ENCODE measurements around the gene LAPTM4A. TPM values are rescaled to one million over a fixed set of nuclear protein-coding genes. Genes with fewer than 3 reads are reported as not detected.

LAPTM4A gene
- polyA plus RNA-seq, 1 donor (not counting 4 experiments of a cell fraction or from before 2014, with no cell fraction given), result 509 TPM

DNA sequence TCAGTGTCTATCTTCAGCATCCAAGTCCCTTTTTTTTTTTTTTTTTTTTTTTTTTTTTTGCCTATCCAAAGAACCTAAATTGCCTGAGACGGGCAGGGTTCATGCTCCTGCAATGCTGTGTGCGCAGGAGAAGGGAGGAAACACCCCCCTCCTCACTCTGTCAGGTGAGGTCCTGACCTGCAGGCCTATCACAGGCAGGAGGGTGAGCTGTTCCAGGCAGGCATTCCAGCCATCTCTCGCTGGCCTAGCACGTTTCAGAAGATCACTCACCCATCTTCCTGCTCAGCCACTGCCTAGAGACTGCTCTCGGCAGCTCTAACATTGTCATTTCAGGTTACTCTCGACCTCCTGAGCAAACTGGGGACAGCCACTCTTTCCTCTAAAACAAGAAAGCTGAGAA lies 48.4 kb upstream of the LAPTM4A start:
- H3K4me1 ChIP-seq (ENCODE audit: control insufficient read depth, extremely low read depth, insufficient read depth, low read length), result peaks cover under 1% of the 10 kb centered on the region
- no peak overlapping the region for H3K4me3 ChIP-seq (ENCODE audit: control insufficient read depth in 2 of 3, extremely low read depth in 1 of 3, insufficient read depth in 2 of 3, low read depth in 1 of 3, low read length in 3 of 3)
- H3K27ac ChIP-seq (ENCODE audit: control insufficient read depth, insufficient read depth, low read length), result no peak overlapping the region
- TF ChIP-seq, protein P1, sequence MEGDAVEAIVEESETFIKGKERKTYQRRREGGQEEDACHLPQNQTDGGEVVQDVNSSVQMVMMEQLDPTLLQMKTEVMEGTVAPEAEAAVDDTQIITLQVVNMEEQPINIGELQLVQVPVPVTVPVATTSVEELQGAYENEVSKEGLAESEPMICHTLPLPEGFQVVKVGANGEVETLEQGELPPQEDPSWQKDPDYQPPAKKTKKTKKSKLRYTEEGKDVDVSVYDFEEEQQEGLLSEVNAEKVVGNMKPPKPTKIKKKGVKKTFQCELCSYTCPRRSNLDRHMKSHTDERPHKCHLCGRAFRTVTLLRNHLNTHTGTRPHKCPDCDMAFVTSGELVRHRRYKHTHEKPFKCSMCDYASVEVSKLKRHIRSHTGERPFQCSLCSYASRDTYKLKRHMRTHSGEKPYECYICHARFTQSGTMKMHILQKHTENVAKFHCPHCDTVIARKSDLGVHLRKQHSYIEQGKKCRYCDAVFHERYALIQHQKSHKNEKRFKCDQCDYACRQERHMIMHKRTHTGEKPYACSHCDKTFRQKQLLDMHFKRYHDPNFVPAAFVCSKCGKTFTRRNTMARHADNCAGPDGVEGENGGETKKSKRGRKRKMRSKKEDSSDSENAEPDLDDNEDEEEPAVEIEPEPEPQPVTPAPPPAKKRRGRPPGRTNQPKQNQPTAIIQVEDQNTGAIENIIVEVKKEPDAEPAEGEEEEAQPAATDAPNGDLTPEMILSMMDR (optimal IDR thresholded peaks at IDR 0.05 in 1 of 3, IDR thresholded peaks at IDR 0.05 in 1 of 3, conservative IDR thresholded peaks at IDR 0.05 in 1 of 3; ENCODE audit: extremely low read depth in 1 of 3, insufficient read depth in 2 of 3, low read length in 3 of 3), result no peak
- TF ChIP-seq EZH2 (IDR thresholded peaks at IDR 0.05; ENCODE audit: low read length), result no peak
- dilution Hi-C loops (cut with MboI; ENCODE audit: extremely low pct_ligation_motif_present, low sequenced_read_pairs), result no loop called here
- DNase-seq (ENCODE audit: low read depth, low spot score), result no peak
- no peak overlapping the region for H3K4me2 ChIP-seq (ENCODE audit: control insufficient read depth, extremely low read depth, insufficient read depth, low read depth, low read length)
- H2AFZ ChIP-seq (ENCODE audit: control insufficient read depth, low read length), result no peak overlapping the region
- H3K27me3 ChIP-seq (ENCODE audit: control insufficient read depth, extremely low read depth, insufficient read depth, low read length), result no peaks in the 10 kb centered on the region
- H3K9me1 ChIP-seq (ENCODE audit: control insufficient read depth, extremely low read depth, insufficient read depth, low read length), result no peaks in the 10 kb centered on the region
- no peaks in the 10 kb centered on the region for H3K36me3 ChIP-seq (ENCODE audit: control insufficient read depth in 2 of 2, extremely low read depth in 1 of 2, insufficient read depth in 2 of 2, low read length in 2 of 2)
- H4K20me1 ChIP-seq (ENCODE audit: control insufficient read depth, extremely low read depth, insufficient read depth, low read length), result no peaks in the 10 kb centered on the region
- no peak for FAIRE-seq
- no peak overlapping the region for H3K9ac ChIP-seq (ENCODE audit: control insufficient read depth, extremely low read depth, insufficient read depth, low read length)
- no peaks in the 10 kb centered on the region for H3K79me2 ChIP-seq (ENCODE audit: control insufficient read depth, insufficient read depth, low read length)
- H3K9me3 ChIP-seq (ENCODE audit: control insufficient read depth, low read depth, low read length), result no peaks in the 10 kb centered on the region

DNA sequence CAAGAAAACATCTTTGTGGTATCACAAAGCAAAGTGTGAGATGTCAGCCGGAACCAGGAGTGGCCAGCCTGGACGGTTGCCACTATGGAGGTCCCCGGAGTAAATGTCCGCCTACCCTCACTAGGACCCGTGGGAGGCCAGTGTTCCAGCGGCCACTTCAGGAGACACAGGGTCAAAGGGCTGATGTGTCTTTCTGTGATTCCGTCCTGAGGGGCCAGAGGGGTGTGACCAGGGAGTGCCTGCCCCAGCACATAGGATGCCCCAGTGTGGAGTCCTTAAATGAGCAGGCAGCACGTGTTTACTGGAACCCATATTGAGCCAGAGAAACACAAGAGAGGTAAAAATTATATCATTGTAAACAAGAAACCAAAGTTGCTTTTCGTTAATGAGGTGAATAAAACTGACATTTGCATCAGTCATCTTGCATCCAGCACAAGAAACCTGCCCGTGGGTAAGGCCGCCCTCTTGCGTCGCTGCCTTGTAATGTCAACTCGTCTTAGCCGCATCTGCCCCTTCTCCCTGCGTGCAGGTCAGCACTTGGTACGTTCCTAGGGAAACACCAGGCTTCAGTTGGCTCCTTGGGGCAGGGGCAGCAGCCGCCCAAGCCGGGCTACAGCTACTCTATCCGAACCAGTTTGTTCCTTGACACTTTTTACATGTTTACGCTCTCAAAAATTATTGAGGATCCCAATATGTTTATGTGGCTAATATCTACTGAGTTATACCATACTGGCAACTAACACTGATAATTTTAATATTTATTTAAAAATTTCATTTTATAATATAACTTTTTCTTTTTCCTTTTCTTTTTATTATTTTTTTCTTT lies 46.7 kb upstream of the LAPTM4A start:
- DNase-seq (ENCODE audit: low read depth, low spot score) (peak; percentile 80), FAIRE-seq (peak; percentile 86)
- dilution Hi-C loops (cut with MboI; ENCODE audit: extremely low pct_ligation_motif_present, low sequenced_read_pairs), result no loop called here
- no peaks in the 10 kb centered on the region for H3K79me2 ChIP-seq (ENCODE audit: control insufficient read depth, insufficient read depth, low read length)
- H3K9ac ChIP-seq (ENCODE audit: control insufficient read depth, extremely low read depth, insufficient read depth, low read length), result no peak overlapping the region
- H3K27ac ChIP-seq (ENCODE audit: control insufficient read depth, insufficient read depth, low read length), result no peak overlapping the region
- H4K20me1 ChIP-seq (ENCODE audit: control insufficient read depth, extremely low read depth, insufficient read depth, low read length), result no peaks in the 10 kb centered on the region
- TF ChIP-seq EZH2 (IDR thresholded peaks at IDR 0.05; ENCODE audit: low read length), result no peak
- TF ChIP-seq, protein P1 (optimal IDR thresholded peaks at IDR 0.05 in 1 of 3, IDR thresholded peaks at IDR 0.05 in 1 of 3, conservative IDR thresholded peaks at IDR 0.05 in 1 of 3; ENCODE audit: extremely low read depth in 1 of 3, insufficient read depth in 2 of 3, low read length in 3 of 3), result peak; percentile 96 to 100 (median 97)
- peaks cover 18% of the 10 kb centered on the region for H3K4me1 ChIP-seq (ENCODE audit: control insufficient read depth, extremely low read depth, insufficient read depth, low read length)
- no peaks in the 10 kb centered on the region for H3K27me3 ChIP-seq (ENCODE audit: control insufficient read depth, extremely low read depth, insufficient read depth, low read length)
- H3K9me1 ChIP-seq (ENCODE audit: control insufficient read depth, extremely low read depth, insufficient read depth, low read length), result no peaks in the 10 kb centered on the region
- no peaks in the 10 kb centered on the region for H3K36me3 ChIP-seq (ENCODE audit: control insufficient read depth in 2 of 2, extremely low read depth in 1 of 2, insufficient read depth in 2 of 2, low read length in 2 of 2)
- no peaks in the 10 kb centered on the region for H3K9me3 ChIP-seq (ENCODE audit: control insufficient read depth, low read depth, low read length)
- H3K4me2 ChIP-seq (ENCODE audit: control insufficient read depth, extremely low read depth, insufficient read depth, low read depth, low read length), result peak overlapping the region; percentile 13
- no peak overlapping the region for H3K4me3 ChIP-seq (ENCODE audit: control insufficient read depth in 2 of 3, extremely low read depth in 1 of 3, insufficient read depth in 2 of 3, low read depth in 1 of 3, low read length in 3 of 3)
- no peak overlapping the region for H2AFZ ChIP-seq (ENCODE audit: control insufficient read depth, low read length)

Data from keratinocyte (primary cell).